HFF-Myc (cell line): ENCODE data around the gene ROBO1.

Source experiments
- DNase-seq: peaks from one replicate; pipeline ENCODE4 v3.0.0-alpha.2; 2011; ENCODE audit warnings: low read depth; ENCODE audit errors: extremely low read depth
- H3K4me3 ChIP-seq: replicated peaks from 2 replicates; pipeline ENCODE4 v1.5.1; 2011; ENCODE audit warnings: low read depth, mild to moderate bottlenecking, control low read depth, low read length
- TF ChIP-seq, protein P1 (sequence below): IDR thresholded peaks from 2 replicates; pipeline ENCODE4 v1.5.1; 2012; ENCODE audit warnings: mild to moderate bottlenecking, low read depth, low read length, control low read depth; ENCODE audit errors: missing control alignments

Gene ROBO1

GRCh38 chr3:78970656-78971055 lies 797.1 kb downstream of the ROBO1 start:
- TF ChIP-seq, protein P1, sequence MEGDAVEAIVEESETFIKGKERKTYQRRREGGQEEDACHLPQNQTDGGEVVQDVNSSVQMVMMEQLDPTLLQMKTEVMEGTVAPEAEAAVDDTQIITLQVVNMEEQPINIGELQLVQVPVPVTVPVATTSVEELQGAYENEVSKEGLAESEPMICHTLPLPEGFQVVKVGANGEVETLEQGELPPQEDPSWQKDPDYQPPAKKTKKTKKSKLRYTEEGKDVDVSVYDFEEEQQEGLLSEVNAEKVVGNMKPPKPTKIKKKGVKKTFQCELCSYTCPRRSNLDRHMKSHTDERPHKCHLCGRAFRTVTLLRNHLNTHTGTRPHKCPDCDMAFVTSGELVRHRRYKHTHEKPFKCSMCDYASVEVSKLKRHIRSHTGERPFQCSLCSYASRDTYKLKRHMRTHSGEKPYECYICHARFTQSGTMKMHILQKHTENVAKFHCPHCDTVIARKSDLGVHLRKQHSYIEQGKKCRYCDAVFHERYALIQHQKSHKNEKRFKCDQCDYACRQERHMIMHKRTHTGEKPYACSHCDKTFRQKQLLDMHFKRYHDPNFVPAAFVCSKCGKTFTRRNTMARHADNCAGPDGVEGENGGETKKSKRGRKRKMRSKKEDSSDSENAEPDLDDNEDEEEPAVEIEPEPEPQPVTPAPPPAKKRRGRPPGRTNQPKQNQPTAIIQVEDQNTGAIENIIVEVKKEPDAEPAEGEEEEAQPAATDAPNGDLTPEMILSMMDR: no peak
- no peak for DNase-seq
- no peak overlapping the region for H3K4me3 ChIP-seq

DNA sequence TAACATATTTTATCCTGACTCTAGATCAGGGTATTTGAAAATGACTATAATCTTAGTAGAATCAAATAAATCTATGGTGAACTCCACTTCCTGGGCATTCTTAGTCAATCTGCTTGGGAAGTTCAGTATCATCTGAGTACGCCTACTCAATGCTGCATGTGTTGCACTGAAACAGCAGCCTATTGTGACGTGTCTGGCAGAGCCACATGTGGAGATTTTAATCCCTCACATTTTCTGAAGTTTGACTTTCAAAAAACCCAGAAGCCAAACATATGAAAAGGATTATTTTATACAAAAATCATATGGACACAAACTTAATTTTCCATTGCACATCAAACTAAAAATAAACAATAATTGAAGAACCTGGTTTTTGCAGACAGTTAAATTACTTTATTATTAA lies 798.3 kb downstream of the ROBO1 start:
- TF ChIP-seq, protein P1: no peak
- DNase-seq: peak; percentile 56
- no peak overlapping the region for H3K4me3 ChIP-seq

GRCh38 chr3:78967061-78967460 lies 800.7 kb downstream of the ROBO1 start:
- DNase-seq: no peak
- no peak overlapping the region for H3K4me3 ChIP-seq
- TF ChIP-seq, protein P1: no peak

- TF ChIP-seq, protein P1: no peak
- no peak for DNase-seq
- H3K4me3 ChIP-seq: no peak overlapping the region
Measured at GRCh38 chr3:78963771-78964170, 804.0 kb downstream of the ROBO1 start.

DNA sequence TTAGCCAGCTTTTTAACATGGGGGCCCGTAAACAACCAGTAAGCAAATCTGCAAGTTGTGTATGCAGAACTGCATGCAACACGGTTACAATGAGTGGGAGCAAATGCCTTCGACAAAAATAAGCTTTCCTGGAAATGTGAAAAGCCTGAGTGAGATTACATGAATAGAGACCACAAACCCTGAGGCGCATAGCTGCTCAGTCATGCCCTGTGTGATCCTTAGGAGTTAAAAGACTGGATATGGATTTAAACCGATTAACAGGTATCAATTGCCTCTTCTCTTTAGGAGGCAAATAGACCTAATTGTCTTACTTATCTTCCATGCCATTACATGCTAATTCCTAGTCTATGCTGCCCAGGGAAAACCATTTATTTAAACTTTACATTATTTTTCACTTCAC lies 810.3 kb downstream of the ROBO1 start:
- H3K4me3 ChIP-seq: no peak overlapping the region
- TF ChIP-seq, protein P1: no peak
- no peak for DNase-seq

DNA sequence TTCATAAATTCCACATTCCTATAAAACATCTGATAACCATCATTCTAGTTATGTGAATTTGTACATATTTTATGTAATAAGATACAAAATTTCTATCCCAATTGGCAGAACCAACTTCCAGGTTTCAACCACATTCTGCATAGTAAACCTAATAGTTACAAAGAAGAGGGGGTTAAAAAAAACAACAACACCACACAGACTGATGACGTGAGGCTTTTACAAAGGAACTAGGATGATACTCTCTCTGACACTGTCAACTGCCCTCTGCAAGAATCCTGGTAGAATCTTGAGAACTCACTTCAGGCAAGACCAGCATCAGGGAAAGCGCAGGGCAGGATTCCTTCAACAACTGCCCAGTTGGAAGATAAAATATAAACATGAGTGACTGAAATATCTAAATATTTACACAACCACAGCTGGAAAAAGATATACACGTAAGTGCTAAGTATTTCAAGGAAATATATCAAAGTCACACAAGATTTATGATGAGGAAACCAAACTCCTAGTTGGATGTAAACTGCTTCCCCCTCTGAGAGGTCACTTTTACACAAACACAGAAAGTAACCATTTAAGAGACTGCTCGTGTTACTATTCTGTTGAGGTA lies 816.4 kb downstream of the ROBO1 start:
- H3K4me3 ChIP-seq: no peak overlapping the region
- DNase-seq: no peak
- TF ChIP-seq, protein P1: no peak

GRCh38 chr3:78941587-78941986 lies 826.2 kb downstream of the ROBO1 start:
- TF ChIP-seq, protein P1: no peak
- peak; percentile 17 for DNase-seq
- H3K4me3 ChIP-seq: no peak overlapping the region
